NCI-H446 treated with DMSO at 0.1 percent for 48 hours (cell line): Measurements from ENCODE around the gene BLVRA.
"Not testable (repeated sequence)": the region's sequence is repeated elsewhere in the genome, so short reads cannot be mapped to it uniquely, and the experiment has no call there.

Source experiments
- DNase-seq: peaks from one replicate; lab custom pipeline; 2025; lab: John Stamatoyannopoulos, UW

Gene BLVRA, protein sequence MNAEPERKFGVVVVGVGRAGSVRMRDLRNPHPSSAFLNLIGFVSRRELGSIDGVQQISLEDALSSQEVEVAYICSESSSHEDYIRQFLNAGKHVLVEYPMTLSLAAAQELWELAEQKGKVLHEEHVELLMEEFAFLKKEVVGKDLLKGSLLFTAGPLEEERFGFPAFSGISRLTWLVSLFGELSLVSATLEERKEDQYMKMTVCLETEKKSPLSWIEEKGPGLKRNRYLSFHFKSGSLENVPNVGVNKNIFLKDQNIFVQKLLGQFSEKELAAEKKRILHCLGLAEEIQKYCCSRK

DNA sequence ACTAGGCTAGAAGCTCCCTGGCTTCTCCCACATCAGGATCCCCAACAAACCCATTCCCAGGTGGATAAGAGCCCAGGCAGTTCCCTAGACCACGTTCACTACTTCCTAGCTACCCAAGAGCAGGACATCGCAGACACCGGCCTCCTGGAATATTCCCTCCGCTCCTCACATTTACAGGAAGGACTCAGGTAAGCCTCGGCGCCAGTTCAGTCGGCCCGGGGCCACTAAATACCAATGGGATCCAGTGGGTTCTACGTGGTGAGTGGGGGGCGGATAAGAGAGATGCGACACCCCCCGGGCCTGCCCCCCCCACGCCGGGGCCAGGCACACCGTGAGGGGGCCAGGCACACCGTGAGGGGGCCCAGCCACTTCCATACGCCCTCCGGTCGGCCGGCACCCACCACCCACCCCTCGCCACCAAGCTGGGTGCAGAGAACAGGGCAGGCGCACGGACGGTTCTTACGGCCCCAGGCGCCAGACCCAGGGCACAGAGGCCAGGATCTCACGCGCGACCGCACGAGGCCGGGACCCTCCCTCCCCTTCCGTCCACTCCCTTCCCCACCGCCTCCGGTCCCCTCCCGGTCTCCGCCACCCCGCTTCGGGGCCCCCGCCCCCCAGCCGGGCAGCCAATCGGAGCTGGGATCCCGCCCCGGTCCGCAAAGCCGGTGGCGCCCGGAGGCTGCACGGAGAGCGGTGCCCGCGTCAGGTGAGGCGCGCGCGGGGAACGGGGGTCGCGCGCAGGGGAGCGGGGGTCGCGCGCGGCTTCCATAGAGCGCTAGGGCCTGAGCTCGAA is at the start of gene BLVRA:
Gene BLVRA, plus strand, starts transcription at position 652 of the 793 bp plus-strand sequence. CDS start 12,479 bp downstream, outside the sequence.
- DNase-seq, result no peak

DNA sequence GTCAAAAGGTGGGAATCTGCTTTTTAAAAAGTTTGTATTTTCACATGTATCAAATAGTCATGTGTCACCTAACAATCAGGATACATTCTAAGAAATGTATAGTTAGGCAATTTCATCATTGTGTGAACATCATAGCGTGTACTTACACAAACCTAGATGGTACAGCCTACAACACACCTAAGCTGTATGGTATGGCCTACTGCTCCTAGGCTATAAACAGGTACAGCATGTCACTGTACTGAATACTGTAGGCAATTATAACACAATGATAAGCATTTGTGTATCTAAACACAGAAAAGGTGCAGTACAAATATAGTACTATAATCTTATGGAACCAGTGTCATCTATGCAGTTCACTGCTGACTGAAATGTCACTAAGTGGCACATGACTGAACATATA is 47.0 kb upstream of the BLVRA start:
- DNase-seq, result no peak

DNA sequence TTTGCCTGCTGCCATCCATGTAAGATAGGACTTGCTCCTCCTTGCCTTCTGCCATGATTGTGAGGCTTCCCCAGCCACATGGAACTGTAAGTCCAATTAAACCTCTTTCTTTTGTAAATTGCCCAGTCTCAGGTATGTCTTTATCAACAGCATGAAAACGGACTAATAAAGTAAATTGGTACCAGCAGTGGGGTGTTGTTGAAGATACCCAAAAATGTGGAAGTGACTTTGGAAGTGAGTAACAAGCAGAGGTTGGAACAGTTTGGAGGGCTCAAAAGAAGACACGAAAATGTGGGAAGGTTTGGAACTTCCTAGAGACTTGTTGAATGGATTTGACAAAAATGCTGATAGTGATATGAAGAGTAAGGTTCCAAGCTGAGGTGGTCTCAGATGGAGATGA is 42.5 kb upstream of the BLVRA start:
- not testable (repeated sequence) for DNase-seq

DNA sequence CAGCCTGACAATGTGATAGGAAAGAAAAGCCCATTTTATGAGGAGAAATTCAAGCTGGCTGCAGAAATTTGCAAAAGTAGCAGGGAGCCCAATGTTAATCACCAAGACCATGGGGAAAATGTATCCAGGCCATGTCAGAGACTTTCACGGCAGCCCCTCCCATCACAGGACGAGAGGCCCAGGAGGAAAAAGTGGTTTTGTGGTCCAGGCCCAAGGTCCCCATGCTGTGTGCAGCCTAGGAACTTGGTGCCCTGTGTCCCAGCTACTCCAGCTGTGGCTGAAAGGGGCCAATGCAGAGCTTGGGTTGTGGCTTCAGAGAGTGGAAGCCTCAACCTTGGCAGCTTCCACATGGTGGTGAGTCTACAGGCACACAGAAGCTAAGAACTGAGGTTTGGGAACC is 41.9 kb upstream of the BLVRA start:
- DNase-seq, result no peak

DNA sequence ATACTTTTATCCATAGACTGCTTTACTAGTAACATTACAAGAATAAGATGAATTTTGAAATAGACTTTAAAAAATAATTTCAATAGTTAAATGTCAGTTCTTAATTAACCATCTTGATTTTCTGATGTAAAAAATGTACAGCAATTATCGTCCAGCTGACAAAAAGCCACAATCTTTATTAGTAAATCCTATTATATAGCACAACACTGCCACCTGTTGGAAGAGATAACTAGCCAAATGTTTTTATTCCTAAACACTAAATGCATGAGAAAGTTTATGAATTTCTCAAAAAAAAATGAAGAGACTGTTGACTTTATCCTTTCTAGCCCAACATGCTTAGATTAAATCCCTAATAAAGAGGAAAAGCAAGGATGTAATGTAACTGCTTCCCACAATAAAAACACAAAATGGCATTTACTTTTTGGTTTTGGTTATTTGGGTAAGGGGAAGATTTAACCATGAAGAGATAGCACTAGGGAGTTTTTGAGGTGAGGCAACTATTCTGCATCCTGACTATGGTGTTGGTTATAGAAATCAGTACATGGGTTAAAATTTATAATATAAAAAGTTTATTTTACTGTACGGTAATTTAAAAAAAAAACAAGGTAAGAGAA is 37.2 kb upstream of the BLVRA start:
- peak; percentile 43 for DNase-seq

DNA sequence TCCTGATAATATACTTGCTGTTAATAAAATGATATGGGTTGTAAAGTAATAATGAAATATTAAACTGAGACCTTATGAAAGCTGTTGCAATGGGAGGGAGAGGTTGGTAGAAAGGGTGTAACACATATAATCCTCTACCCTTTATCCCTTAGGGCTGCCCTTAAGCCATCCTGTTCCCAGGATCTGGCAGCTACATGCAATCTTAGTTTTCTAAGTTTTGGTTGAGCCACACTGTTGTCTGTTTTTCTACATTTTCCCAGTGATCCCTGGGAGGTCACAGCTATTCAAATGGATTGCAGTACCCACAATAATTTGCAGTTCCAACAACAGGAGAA is 35.5 kb upstream of the BLVRA start:
- no peak for DNase-seq

DNA sequence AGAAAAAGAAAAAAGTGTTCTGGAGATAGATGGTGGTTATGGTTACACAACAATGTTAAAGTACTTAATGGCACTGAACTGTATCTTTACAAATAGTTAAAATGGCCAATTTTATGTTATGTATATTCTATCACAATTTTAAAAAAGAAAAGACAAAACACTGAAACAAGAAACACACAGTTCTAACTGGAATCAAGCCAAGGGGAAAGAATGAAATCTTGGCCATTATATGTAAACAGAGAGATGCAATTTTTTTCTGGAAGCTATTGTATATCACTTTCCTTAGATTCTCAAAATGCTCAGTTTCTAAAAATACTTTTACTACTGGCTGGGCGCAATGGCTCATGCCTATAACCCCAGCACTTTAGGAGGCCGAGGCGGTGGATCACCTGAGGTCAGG is 33.2 kb upstream of the BLVRA start:
- no peak for DNase-seq

DNA sequence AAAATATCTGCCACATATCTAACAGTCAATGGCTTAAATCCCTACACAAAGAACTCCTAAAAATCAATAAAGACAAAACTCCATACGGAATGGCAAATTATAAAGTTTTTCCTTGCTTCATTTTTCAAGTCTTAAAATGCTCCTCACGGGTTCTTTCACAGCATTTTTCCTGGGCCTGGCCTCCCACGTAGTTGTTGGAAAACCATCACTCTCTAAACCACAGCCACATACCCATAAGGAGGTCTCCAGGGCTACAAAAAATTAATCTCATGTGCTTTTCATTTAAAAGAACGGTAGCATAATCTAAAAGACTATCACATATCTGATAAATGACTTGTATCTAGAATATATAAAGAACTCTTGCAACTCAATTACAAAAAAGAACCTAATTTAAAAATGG is 32.0 kb upstream of the BLVRA start:
- no peak for DNase-seq

DNA sequence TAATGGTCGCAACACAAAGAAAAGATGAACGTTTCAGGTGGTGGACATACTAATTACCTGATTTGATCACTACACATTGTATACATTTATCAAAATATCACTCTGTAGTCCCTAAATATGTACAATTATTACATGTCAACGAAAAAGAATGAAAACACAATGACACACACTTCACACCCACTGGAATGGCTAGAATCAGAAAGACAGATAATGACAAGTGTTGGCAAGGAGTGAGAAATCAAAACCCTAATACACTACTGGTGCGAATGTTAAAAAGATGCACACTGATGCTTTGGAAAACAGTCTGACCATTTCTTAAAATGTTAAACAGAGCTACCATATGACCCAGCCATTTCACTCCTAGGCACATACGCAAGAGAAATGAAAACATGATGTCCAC is 31.5 kb upstream of the BLVRA start:
- DNase-seq, result no peak

DNA sequence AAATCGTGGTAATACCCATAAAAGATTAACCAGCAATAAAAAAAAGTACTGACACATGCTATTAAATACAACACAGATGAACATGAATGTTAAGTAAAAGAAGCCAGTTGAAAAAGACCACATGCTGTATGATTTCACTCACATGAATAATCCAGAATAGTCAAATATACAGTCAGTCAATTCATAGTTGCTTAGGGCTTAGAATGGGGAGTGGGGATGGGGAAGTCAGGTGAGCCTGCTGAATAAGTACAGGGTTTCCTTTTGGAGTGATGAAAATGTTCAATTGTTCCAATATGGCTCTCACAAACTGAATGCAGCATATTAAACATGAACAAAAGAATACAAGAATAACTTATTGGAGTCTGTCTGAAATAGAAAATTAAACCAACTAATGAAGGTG is 31.0 kb upstream of the BLVRA start:
- DNase-seq, result no peak

DNA sequence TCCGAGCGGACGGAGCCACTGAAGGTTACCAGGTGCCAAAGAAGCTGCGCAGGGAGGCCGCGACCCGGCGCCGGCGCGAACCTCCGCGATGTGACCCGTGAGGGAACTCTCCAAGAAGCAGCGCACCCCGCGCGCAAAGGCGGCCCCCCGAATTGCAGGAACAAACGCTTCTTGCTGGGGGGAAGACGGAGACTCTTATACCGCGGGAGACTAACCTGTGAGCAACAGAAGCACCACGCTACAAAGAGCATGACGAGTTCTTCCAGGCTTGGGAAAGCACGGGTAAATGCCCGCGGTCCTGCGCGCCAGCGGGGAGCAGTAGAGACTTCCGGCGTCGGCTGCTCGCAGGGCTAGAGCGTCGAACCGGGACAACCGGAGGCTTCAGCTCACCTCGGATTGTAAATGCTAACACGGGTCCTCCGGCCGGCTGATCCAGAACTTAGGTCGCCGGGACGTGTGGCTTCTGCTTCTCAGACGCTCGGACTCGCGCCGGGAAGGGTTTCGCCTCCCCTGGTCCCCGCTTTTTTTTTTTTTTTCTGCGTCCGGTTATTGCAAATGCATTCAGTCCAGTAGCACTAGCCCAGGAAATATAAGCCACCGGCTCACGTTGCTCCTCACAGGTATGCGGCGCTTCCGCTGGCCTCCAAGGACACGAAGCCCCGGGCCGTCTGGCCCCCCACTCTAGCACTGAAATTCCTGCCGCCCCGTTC is 29.1 kb upstream of the BLVRA start, which contains the start of gene COA1:
Gene COA1, minus strand, starts transcription at position 310 of the 710 bp plus-strand sequence. CDS start 80,909 bp downstream, outside the sequence.
- DNase-seq, result peak; percentile 83

DNA sequence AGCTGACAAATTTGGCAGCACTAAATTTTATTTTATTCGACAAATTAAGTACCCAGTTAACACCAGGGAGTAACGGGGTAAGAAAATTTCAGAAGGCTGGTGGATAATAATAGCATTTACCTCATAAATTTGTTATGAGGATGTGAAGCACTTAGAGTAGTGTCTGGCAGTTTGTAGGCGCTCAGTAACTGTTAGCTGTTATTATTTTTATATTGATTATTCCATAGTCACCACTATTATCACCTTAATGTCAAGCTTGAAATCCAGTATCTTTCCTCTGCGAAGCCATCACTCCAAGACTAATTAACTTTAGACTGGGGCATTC is 28.6 kb upstream of the BLVRA start:
- DNase-seq, result no peak

DNA sequence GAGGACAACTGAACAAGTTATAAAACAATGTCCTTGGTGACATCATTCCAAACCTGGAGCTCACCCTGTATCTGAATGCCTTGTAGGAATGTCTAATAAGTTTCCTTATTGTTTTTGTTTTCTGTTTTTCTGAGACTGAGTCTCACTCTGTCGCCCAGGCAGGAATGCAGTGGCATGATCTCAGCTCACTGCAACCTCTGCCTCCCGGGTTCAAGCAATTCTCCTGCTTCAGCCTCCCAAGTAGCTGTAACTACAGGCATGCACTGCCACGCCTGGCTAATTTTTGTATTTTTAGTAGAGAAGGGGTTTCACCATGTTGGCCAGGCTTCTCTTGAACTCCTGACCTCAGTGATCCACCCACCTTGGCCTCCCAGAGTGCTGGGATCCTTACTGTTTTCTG is 27.0 kb upstream of the BLVRA start:
- not testable (repeated sequence) for DNase-seq

DNA sequence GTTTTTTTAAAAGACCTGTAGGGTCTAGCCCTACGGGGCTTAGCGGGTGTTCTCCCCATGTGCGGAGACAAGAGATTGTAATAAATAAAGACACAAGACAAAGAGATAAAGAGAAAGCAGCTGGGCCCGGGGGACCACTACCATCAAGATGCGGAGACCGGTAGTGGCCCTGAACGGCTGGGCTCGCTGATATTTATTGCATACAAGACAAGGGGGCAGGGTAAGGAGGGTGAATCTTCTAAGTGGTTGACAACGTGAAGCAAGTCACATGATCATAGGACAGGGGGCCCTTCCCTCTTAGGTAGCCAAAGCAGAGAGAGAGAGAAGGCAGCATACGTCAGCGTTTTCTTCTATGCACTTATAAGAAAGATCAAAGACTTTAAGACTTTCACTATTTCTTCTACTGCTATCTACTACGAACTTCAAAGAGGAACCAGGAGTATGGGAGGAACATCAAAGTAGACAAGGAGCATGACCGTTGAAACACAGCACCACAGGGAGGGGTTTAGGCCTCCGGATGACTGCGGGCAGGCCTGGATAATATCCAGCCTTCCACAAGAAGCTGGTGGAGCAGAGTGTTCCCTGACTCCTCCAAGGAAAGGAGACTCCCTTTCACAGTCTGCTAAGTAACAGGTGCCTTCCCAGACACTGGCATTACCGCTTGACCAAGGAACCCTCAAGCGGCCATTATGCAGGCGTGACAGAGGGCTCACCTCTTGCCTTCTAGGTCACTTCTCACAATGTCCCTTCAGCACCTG is 23.7 kb upstream of the BLVRA start:
- not testable (repeated sequence) for DNase-seq

DNA sequence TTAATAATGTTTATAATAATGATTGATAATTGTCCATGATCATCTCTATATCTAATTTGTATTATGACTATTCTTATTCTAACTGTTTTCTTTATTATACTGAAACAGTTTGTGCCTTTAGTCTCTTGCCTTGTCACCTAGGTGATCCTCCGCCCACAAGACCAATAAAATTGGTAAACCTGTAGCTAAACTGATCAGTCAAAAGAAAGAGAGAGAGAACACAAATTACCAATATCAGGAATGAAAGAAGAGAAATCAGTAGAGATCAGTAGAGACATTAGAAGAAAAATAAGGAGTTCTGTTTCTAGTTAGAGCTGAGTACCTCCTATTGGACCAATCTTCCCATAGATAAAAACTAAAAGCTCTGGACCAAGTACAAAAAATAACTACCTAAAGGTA is 23.1 kb upstream of the BLVRA start:
- no peak for DNase-seq

DNA sequence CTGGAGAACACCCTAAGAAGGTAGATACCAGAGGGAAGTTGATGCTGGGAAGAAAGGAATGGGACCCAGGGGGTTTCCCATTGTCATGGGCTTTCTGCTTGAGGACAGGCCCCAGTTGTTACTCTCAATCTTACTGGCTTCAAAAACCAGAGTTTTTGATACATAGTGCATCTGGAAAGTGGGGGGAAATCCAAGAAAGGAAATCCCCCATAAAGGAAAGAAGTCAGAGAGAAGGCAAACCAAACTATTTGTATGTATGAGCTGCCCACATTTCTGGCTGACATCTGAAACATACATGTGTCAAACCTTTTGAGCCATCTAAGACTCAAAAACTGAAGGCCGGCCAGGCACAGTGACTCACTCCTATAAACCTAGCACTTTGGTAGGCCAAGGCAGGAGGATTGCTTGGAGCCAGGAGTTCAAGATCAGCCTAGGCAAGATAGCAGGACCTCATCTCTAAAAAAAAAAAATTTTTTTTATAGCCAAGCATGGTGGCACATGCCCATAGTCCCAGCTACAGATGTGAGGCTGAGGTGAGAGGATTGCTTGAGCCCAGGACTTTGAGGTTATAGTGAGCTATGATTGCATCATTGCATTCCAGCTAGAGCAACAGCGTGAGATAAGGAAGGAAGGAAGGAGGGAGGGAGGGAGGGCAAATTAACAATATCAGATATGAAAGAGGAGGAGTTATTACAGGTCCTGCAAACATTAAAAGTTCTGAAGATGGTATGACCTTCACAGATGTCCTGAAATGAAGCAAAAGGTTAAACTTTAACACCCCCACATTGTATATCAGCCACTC is 22.5 kb upstream of the BLVRA start:
- no peak for DNase-seq

DNA sequence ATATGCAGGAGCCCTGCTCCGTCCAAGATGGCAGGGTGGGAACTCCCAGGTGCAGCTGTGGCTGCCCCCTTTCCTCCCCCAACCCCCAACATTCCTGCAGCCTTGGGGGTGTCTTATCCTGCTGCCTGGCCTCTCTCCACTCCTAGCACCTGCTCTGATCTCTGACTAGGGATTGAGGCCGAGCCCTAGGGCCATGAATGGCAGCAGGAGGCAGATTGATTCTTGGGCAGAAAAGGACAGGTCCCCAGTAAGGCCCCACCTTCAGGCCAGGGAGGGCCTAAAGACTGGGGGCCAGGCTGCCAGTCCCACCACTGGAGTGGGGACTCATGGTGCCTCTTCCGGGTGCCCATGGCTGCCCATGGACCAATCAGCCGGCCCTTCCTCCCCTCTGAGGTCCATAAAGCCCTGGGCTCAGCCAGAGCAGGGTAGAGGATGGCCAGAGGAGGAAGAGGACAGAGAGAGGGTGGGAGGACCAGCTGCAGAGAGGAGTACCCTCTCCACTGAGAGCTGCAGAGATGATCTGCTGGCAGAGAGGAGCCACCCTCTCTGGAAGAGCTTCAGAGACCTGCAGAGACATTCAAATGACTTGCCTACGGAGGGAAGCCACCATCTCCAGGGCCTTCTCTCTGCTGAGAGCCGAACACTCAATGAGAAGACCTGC is 20.9 kb upstream of the BLVRA start:
- no peak for DNase-seq

DNA sequence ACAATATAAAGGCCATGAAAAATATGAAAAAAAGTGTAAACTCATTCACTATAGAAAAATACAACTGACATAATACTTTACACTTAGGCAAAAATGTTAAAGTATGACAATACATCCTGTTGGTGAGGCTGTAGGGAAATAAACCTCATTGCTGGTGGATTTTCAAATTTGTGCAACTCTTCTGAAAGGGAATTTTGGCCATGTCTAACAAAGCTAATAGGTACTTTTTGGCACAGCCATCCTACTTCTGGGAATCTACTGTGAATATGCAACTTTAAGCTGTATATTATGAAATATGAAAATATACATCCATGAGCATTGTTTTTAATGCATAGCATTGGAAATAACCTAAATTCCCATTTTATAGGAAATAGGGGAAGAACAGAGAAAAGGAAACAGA is 15.8 kb upstream of the BLVRA start:
- DNase-seq, result no peak

DNA sequence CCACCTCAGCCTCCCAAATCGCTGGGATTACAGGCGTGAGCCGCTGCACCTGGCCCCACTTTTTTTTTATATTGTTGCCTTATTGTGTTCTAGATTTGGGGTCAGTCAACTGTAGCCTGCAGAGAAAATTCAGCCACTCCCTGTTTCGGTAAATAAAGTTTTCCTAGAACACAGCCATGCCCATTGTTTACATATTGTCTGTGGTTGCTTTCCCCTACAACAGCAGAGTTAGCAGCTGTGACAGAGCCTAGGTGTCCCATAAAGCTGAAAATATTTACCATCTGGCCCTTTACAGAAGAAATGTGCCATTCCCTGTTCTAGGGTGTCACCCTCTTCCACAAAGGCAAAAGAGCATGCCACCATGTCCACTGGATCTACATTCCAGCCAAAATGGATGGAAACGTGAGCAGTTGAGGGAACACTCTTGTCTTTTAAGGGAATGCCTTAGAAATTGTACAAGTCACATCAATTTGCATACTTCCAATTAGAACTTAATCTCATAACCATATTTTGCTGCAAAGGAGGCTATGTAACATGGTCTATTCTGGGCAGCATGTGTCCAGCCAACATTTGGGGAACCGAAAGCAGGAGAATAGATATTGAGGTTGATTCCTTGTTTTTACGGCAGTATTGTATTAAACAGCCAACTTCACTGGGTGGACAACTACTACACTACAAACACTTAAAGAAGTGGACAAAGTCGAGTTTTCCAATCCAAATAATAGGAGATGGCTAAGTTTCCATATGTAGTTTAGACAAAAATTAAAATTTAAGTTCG is 11.0 kb upstream of the BLVRA start:
- no peak for DNase-seq
